BJ (cell line): ENCODE data around the gene SOST. TPM values are rescaled to one million over a fixed set of nuclear protein-coding genes. Genes with fewer than 3 reads are reported as not detected.

Experiments used
- CTCF ChIA-PET: fragments of 350-600 bp; formaldehyde crosslinking; extraction: SDS; loops from one replicate; lab custom pipeline; 2021; ENCODE audit warnings: antibody characterized with exemption, inconsistent platforms; lab: Yijun Ruan, JAX
- POLR2A ChIA-PET: fragments of 300-600 bp; sonication (Branson Sonifier 250); formaldehyde crosslinking; extraction: SDS; loops from one replicate; lab custom pipeline; 2021; ENCODE audit warnings: antibody characterized with exemption; lab: Charles Lee
- DNase-seq: peaks from one replicate; pipeline ENCODE4 v3.0.0-alpha.2; 2011; ENCODE audit warnings: low read depth
- H3K27me3 ChIP-seq: 2 replicates; pipeline ENCODE4 v1.6.0; 2011; ENCODE audit warnings: low read length; ENCODE audit not compliant: control insufficient read depth, insufficient read depth
- H3K36me3 ChIP-seq: 2 replicates; pipeline ENCODE4 v1.5.1; 2011; ENCODE audit warnings: low read length; ENCODE audit not compliant: control insufficient read depth, insufficient read depth
- H3K4me3 ChIP-seq: 2 replicates; pipeline ENCODE4 v1.5.1; 2011; ENCODE audit warnings: low read depth, mild to moderate bottlenecking, control low read depth, low read length
- CTCF ChIP-seq: IDR thresholded peaks from 2 replicates; pipeline ENCODE4 v1.5.1; 2011; ENCODE audit warnings: low read depth, mild to moderate bottlenecking, control low read depth, inconsistent platforms, low read length, moderate library complexity; ENCODE audit not compliant: insufficient read depth
- polyA plus RNA-seq: library from polyadenylated mRNA; depleted of rRNA; stranded (reverse); fragments of >200 nt; gene quantifications from 2 replicates; pipeline ENCODE4 v1.2.3, GENCODE V29; 2011

The SOST gene
- polyA plus RNA-seq, 1 experiment: not detected

- ChIA-PET POLR2A (interaction anchor here (0.6 kb wide), 1 partner anchor 18 kb away, joined by 4 read pairs; no protein-coding TSS in a partner anchor), CTCF (interaction anchor here (0.7 to 1.3 kb wide), 3 partner anchors 23 to 167 kb away, joined by 3 to 4 read pairs (median 3); no protein-coding TSS in a partner anchor)
- Histone ChIP-seq H3K36me3 (no peaks in the 10 kb centered on the region), H3K27me3 (no peaks in the 10 kb centered on the region), H3K4me3 (no peak overlapping the region)
- DNase-seq: no peak
- TF ChIP-seq CTCF: no peak
Measured at GRCh38 chr17:43736389-43736788, 22.2 kb downstream of the SOST start.

GRCh38 chr17:43734376-43734775, 24.2 kb downstream of the SOST start:
- no peak overlapping the region for H3K4me3 ChIP-seq
- no peak for TF ChIP-seq CTCF

GRCh38 chr17:43733956-43734355, 24.6 kb downstream of the SOST start:
- no peaks in the 10 kb centered on the region for H3K27me3 ChIP-seq
- ChIA-PET POLR2A (no interaction called here), CTCF (interaction anchor here (0.7 to 1.3 kb wide), 3 partner anchors 10 to 39 kb away, joined by 4 read pairs; no protein-coding TSS in a partner anchor)
- H3K36me3 ChIP-seq: no peaks in the 10 kb centered on the region
- TF ChIP-seq CTCF: no peak
- DNase-seq: no peak
- H3K4me3 ChIP-seq: no peak overlapping the region

More at GRCh38 chr17:43734376-43734775, 24.2 kb downstream of the SOST start:
- ChIA-PET POLR2A (no interaction called here), CTCF (interaction anchor here (1.3 kb wide), 1 partner anchor 26 kb away, joined by 4 read pairs; no protein-coding TSS in a partner anchor)
- Histone ChIP-seq H3K36me3 (no peaks in the 10 kb centered on the region), H3K27me3 (no peaks in the 10 kb centered on the region)
- peak; percentile 48 for DNase-seq

- TF ChIP-seq CTCF: no peak
- DNase-seq: no peak
- Histone ChIP-seq H3K36me3 (no peaks in the 10 kb centered on the region), H3K27me3 (no peaks in the 10 kb centered on the region), H3K4me3 (no peak overlapping the region)
- ChIA-PET POLR2A (no interaction called here), CTCF (interaction anchor here (0.6 to 1.0 kb wide), 3 partner anchors 23 to 46 kb away, joined by 3 to 4 read pairs (median 4); partner anchors contain the start of gene DUSP3)
Measured at GRCh38 chr17:43732958-43733357, 25.6 kb downstream of the SOST start.

- ChIA-PET CTCF (interaction anchor here (1.5 kb wide), 1 partner anchor 33 kb away, joined by 3 read pairs; no protein-coding TSS in a partner anchor), POLR2A (no interaction called here)
- no peak overlapping the region for H3K4me3 ChIP-seq
- H3K36me3 ChIP-seq: no peaks in the 10 kb centered on the region
- H3K27me3 ChIP-seq: no peaks in the 10 kb centered on the region
- no peak for TF ChIP-seq CTCF
- DNase-seq: no peak
Measured at GRCh38 chr17:43728081-43728480, 30.5 kb downstream of the SOST start.
